Heart left ventricle (tissue), 13 donors: Measurements from ENCODE around the gene EML1.

Experiments
- CTCF ChIP-seq, 12 donors: fragments of 200-600 bp; sonication (generic) in 4 of 12; IDR thresholded peaks; one replicate each; pipeline versions ENCODE4 v1.5.0 to v1.8.0; 2018 to 2022; ENCODE audit warnings: antibody characterized with exemption in 12 of 12, mild to moderate bottlenecking in 5 of 12
- POLR2A ChIP-seq, 2 donors: fragments of 450-650 bp; IDR thresholded peaks; one replicate each; pipeline ENCODE4 v1.6.1; 2017; ENCODE audit warnings: antibody characterized with exemption in 2 of 2, mild to moderate bottlenecking in 2 of 2, moderate library complexity in 2 of 2
- donor health status: ischemic (EF 13 %, LVEDD 7.1; RV severe dilation, severe dysfunction).
- donor health status: DM: no; HTN: yes; CAD: no.
- donor health status: DM: no; HTN: no; CAD: no.
- donor health status: ischemic (EF 25% LVEDD 6.9; RV normal size, moderate dysfunction).
- donor health status: ischemic (EF 25% LVEDD 5.7; RV mildly dilated, moderate dysfunction).
- donor health status: ischemic (EF 35%, LVEDD 5.7; RV mildly dilated, moderate dysfunction).
- donor health status: nonischemic (EF 11% LVEDD 7.7; RV severe dilation, severe dysfunction).
- donor health status: DM: yes; HTN: yes; CAD: no.
- donor health status: PGD.
- donor health status: ischemic (EF 29% LVEDD 5.4; RV normal size, mild dysfunction).
- donor health status: nonischemic (EF 23%, LVEDD 6.1; RV moderate dilation, normal function).

DNA sequence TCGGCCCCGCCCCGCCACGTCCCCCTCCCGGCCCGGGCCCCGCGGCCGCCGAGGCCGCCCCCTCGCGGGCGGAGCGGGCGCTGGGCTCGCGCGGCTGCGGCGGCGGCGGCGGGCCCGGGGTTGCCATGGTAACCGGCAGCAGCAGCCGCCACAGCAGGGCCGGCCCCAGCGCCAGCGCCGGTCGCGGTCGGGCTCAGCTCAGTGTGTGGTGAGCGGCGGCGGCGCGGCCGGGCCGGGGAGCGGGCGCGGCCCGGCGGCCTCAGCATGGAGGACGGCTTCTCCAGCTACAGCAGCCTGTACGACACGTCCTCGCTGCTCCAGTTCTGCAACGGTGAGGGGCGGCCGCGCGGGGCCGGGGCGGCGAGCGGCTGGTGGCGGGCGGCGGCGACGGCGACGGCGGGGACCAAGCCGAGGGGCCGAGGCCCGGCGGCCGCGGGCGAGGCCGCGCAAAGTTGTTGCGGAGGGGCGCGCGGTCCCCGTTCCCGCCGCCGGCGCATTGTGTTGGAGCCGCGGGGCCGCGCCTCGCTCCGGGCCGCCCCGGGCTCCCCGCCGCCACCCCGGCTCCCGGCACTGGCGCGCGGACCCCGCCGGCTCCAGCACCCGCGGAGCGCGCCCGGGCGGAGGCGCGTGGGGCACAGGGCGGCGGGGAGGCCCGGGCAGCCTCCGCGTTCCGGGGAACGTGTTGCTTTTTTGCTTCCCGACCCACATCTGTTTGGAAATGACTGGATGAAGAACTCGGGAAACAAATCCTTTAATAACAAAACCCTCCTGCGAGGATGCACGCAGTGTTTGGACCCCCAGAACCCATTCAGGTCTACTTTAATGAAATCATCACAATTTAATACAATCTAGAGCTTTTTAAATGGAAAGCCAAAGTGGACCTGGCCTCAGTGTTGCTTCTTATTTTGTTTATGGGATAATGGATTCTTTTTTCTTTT lies at the start of gene EML1:
- TF ChIP-seq POLR2A (IDR thresholded peaks at IDR 0.05) (no peak), CTCF (IDR thresholded peaks at IDR 0.05) (peak in 1 of 12 donors; percentile 7)
